Measurements from ENCODE around the gene SERPINB10.
"Not testable (repeated sequence)": the region's sequence is repeated elsewhere in the genome, so short reads cannot be mapped to it uniquely, and the experiment has no call there.

Gene SERPINB10

GRCh38 chr18:63940008-63940407, 32.2 kb downstream of the SERPINB10 start:
- no peak for DNase-seq (ENCODE audit: low read depth)
- H3K4me3 ChIP-seq (ENCODE audit: low read depth, low read length) = no peak overlapping the region
- TF ChIP-seq, protein P1, sequence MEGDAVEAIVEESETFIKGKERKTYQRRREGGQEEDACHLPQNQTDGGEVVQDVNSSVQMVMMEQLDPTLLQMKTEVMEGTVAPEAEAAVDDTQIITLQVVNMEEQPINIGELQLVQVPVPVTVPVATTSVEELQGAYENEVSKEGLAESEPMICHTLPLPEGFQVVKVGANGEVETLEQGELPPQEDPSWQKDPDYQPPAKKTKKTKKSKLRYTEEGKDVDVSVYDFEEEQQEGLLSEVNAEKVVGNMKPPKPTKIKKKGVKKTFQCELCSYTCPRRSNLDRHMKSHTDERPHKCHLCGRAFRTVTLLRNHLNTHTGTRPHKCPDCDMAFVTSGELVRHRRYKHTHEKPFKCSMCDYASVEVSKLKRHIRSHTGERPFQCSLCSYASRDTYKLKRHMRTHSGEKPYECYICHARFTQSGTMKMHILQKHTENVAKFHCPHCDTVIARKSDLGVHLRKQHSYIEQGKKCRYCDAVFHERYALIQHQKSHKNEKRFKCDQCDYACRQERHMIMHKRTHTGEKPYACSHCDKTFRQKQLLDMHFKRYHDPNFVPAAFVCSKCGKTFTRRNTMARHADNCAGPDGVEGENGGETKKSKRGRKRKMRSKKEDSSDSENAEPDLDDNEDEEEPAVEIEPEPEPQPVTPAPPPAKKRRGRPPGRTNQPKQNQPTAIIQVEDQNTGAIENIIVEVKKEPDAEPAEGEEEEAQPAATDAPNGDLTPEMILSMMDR (conservative IDR thresholded peaks at IDR 0.05; ENCODE audit: low read depth, low read length) = no peak

DNA sequence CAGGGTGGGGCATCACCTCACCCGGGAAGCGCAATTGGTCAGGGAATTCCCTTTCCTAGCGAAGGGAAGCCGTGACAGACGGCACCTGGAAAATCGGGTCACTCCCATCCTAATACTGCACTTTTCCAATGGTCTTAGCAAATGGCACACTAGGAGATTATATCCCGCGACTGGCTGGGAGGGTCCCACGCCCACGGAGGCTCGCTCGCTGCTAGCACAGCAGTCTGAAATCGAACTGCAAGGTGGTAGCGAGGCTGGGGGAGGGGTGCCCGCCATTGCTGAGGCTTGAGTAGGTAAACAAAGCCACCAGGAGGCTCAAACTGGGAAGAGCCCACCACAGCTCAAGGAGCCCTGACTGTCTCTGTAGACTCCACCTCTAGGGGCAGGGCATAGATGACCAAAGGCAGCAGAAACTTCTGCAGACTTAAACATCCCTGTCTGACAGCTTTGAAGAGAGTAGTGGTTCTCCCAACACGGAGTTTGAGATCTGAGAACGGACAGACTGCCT, 32.8 kb downstream of the SERPINB10 start:
- DNase-seq (ENCODE audit: low read depth); H3K4me3 ChIP-seq (ENCODE audit: low read depth, low read length): not testable (repeated sequence)

GRCh38 chr18:63947051-63947790, 39.5 kb downstream of the SERPINB10 start:
- TF ChIP-seq, protein P1 (conservative IDR thresholded peaks at IDR 0.05; ENCODE audit: low read depth, low read length) = no peak
- DNase-seq (ENCODE audit: low read depth) = no peak
- H3K4me3 ChIP-seq (ENCODE audit: low read depth, low read length) = no peak overlapping the region

DNA sequence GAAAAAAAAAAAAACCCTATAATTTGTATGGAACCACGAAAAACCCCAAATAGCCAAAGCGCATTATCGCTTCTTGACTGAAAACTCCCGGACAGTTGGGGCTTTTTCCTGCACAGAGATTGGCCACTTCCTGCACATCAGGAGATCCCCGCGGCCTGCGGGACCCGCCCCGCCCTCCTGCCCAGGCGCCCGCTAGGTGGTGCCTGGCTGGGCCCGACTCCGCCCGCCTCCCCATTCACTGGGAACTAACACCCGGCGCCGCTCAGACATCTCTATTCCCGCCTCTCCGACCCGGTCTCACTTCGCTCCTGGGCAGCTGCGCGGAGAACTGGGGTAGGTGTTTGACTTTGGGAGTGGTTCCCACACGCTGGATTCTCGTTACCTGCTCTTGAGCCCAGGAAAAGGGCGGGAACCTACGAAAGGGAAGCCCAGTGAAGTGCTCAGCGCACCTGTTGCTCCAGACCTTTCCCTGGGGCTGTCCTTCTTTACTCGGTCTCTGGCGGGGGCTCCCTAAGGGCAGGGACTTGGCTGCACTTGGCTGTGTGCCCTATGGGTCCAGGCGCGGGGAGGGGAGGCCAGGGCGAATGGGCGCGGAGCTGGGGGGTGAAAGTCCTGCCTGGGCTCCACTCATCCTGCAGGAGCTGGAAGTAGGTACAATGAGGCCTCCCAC, 41.4 kb downstream of the SERPINB10 start, which contains the start of gene HMSD:
Gene HMSD (plus strand): TSS at position 234 of the 670 bp plus-strand sequence. CDS start 4,155 bp downstream, outside the sequence.
- TF ChIP-seq, protein P1 (conservative IDR thresholded peaks at IDR 0.05; ENCODE audit: low read depth, low read length) = peak; percentile 48
- peak; percentile 55 for DNase-seq (ENCODE audit: low read depth)

DNA sequence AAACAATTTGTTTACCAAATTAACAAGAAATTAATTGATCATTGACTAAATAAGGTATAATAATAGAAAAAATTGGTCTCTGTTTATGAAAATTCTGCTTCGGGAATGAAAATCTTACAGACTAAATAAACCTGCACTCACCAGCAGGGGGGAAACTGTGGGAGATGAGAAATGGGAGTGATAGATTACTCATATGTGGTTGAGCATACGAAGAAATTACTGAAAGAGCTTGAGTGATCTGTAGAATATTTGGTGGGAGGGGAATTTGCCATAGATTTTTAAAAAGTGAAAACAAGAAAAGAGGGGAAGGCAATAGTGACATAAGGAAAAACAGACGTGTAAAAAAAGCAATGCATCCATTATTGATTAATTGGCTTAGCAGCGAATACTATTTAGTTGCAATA, 43.5 kb downstream of the SERPINB10 start:
- peak; percentile 80 for DNase-seq (ENCODE audit: low read depth)
- H3K4me3 ChIP-seq (ENCODE audit: low read depth, low read length) = no peak overlapping the region
- TF ChIP-seq, protein P1 (conservative IDR thresholded peaks at IDR 0.05; ENCODE audit: low read depth, low read length) = peak; percentile 63

More for the DNA sequence above, 41.4 kb downstream of the SERPINB10 start, which contains the start of gene HMSD:
- H3K4me3 ChIP-seq (ENCODE audit: low read depth, low read length) = peak within 1 kb of the TSS; percentile 65

GRCh38 chr18:63953811-63954210, 46.1 kb downstream of the SERPINB10 start:
- DNase-seq (ENCODE audit: low read depth) = peak; percentile 34
- no peak overlapping the region for H3K4me3 ChIP-seq (ENCODE audit: low read depth, low read length)
- TF ChIP-seq, protein P1 (conservative IDR thresholded peaks at IDR 0.05; ENCODE audit: low read depth, low read length) = no peak

- TF ChIP-seq, protein P1 (conservative IDR thresholded peaks at IDR 0.05; ENCODE audit: low read depth, low read length) = no peak
- no peak for DNase-seq (ENCODE audit: low read depth)
- H3K4me3 ChIP-seq (ENCODE audit: low read depth, low read length) = no peak overlapping the region
Observed at GRCh38 chr18:63956755-63957154, 49.0 kb downstream of the SERPINB10 start.

Data from choroid plexus epithelial cell (primary cell).